GM23338 (cell line): ENCODE results near the gene MRE11. TPM values are rescaled to one million over a fixed set of nuclear protein-coding genes. Genes with fewer than 3 reads are reported as not detected.

ENCODE experiments used
- ATAC-seq: fragments of 200-7000 bp; cut with Tn5 transposase; 3 replicates; pipeline ENCODE4 v1.9.1; 2020
- DNase-seq: peaks from one replicate; pipeline ENCODE4 v3.0.0-alpha.2; 2015; ENCODE audit warnings: low spot score
- H2AFZ ChIP-seq: fragments of 200-600 bp; sonication (generic); 2 replicates; pipeline ENCODE4 v1.8.0; 2016; ENCODE audit warnings: antibody characterized with exemption, mild to moderate bottlenecking, moderate library complexity
- H3F3A ChIP-seq: fragments of 200-600 bp; sonication (generic); replicated peaks from 2 replicates; pipeline ENCODE4 v1.8.0; 2017; ENCODE audit warnings: antibody characterized with exemption, mixed run types, low read depth
- H3K27ac ChIP-seq: fragments of 200-600 bp; sonication (generic); 2 replicates; pipeline ENCODE4 v1.6.1; 2016; ENCODE audit warnings: low read depth
- H3K27me3 ChIP-seq: fragments of 200-600 bp; sonication (generic); 2 replicates; pipeline ENCODE4 v1.8.0; 2016; ENCODE audit warnings: mild to moderate bottlenecking, mixed run types, moderate library complexity; ENCODE audit not compliant: insufficient read depth
- H3K36me3 ChIP-seq: fragments of 200-600 bp; sonication (generic); 2 replicates; pipeline ENCODE4 v1.8.0; 2016; ENCODE audit warnings: mild to moderate bottlenecking; ENCODE audit not compliant: insufficient read depth
- H3K4me1 ChIP-seq: fragments of 200-600 bp; sonication (generic); 2 replicates; pipeline ENCODE4 v1.8.0; 2016; ENCODE audit warnings: mild to moderate bottlenecking, moderate library complexity; ENCODE audit not compliant: insufficient read depth
- H3K4me2 ChIP-seq: fragments of 200-600 bp; sonication (generic); 2 replicates; pipeline ENCODE4 v1.7.1; 2017; ENCODE audit warnings: mixed run types
- H3K4me3 ChIP-seq: fragments of 200-600 bp; sonication (generic); 2 replicates; pipeline ENCODE4 v1.6.1; 2016; ENCODE audit warnings: mixed run types
- H3K79me2 ChIP-seq: fragments of 200-600 bp; sonication (generic); replicated peaks from 2 replicates; pipeline ENCODE4 v1.8.0; 2017; ENCODE audit warnings: mild to moderate bottlenecking; ENCODE audit not compliant: insufficient read depth
- H3K9me2 ChIP-seq: fragments of 200-600 bp; sonication (generic); 2 replicates; pipeline ENCODE4 v1.8.0; 2017; ENCODE audit not compliant: insufficient read depth
- H4K20me1 ChIP-seq: fragments of 200-600 bp; sonication (generic); replicated peaks from 2 replicates; pipeline ENCODE4 v1.8.0; 2017; ENCODE audit warnings: mild to moderate bottlenecking; ENCODE audit not compliant: insufficient read depth
- H3K27ac Mint-ChIP-seq: 2 replicates; pipeline ENCODE4 v1.8.0; 2020; ENCODE audit warnings: inconsistent platforms, mild to moderate bottlenecking, moderate library complexity, mixed read lengths
- H3K27me3 Mint-ChIP-seq: 3 replicates; pipeline ENCODE4 v1.8.0; 2022; ENCODE audit warnings: low read depth, mild to moderate bottlenecking, moderate library complexity, mixed read lengths, inconsistent platforms; ENCODE audit not compliant: insufficient read depth, poor library complexity
- H3K36me3 Mint-ChIP-seq: 3 replicates; pipeline ENCODE4 v1.8.0; 2021; ENCODE audit warnings: low read depth, mild to moderate bottlenecking, inconsistent platforms, moderate library complexity, mixed read lengths
- H3K4me1 Mint-ChIP-seq: 3 replicates; pipeline ENCODE4 v1.8.0; 2020; ENCODE audit warnings: mild to moderate bottlenecking, inconsistent platforms, mixed read lengths
- H3K4me3 Mint-ChIP-seq: 3 replicates; pipeline ENCODE4 v1.8.0; 2021; ENCODE audit warnings: moderate library complexity, mild to moderate bottlenecking, inconsistent platforms, mixed read lengths
- H3K9me3 Mint-ChIP-seq: 3 replicates; pipeline ENCODE4 v1.8.0; 2020; ENCODE audit warnings: moderate library complexity, mild to moderate bottlenecking, inconsistent platforms, mixed read lengths
- CREB1 ChIP-seq: fragments of 250-450 bp; sonication (Bioruptor Pico); IDR thresholded peaks from 2 replicates; pipeline ENCODE4 v1.5.0; 2020; ENCODE audit warnings: low read depth, mild to moderate bottlenecking, moderate library complexity
- EZH2 ChIP-seq: fragments of 200-600 bp; sonication (generic); IDR thresholded peaks from one replicate; pipeline ENCODE4 v1.8.0; 2017; ENCODE audit warnings: antibody characterized with exemption, mild to moderate bottlenecking, low read depth; ENCODE audit not compliant: unreplicated experiment
- JUNB ChIP-seq: IDR thresholded peaks from one replicate; pipeline ENCODE4 v1.6.1; 2016; ENCODE audit warnings: antibody characterized with exemption; ENCODE audit not compliant: unreplicated experiment
- STAT1 ChIP-seq: IDR thresholded peaks from one replicate; pipeline ENCODE4 v1.6.1; 2016; ENCODE audit warnings: antibody characterized with exemption; ENCODE audit not compliant: unreplicated experiment
- ZNF114 ChIP-seq: fragments of 250-450 bp; sonication (Bioruptor Pico); IDR thresholded peaks from 2 replicates; pipeline ENCODE4 v1.5.0; 2020; ENCODE audit warnings: mild to moderate bottlenecking, moderate library complexity
- ZNF331 ChIP-seq: fragments of 250-450 bp; sonication (Bioruptor Pico); IDR thresholded peaks from 2 replicates; pipeline ENCODE4 v1.5.0; 2020; ENCODE audit warnings: low read depth, mild to moderate bottlenecking, moderate library complexity
- polyA plus RNA-seq: library from polyadenylated mRNA; unstranded; fragments of >200 nt; fragmentation: Nextera tagmentation; extraction: Ambion mirVana; gene quantifications from 2 replicates; pipeline ENCODE4 v1.2.1, GENCODE V29; 2016
- total RNA-seq: library from RNA; depleted of rRNA; stranded (reverse); fragments of >200 nt; shearing (Covaris generic); gene quantifications from 2 replicates; pipeline ENCODE4 v1.2.3, GENCODE V29; 2014
- TF ChIP-seq, protein P1 (sequence below): IDR thresholded peaks from one replicate; pipeline ENCODE4 v1.6.1; 2018; ENCODE audit warnings: antibody characterized with exemption; ENCODE audit not compliant: unreplicated experiment
- TF ChIP-seq, protein P2 (sequence below), 2 experiments: fragments of 200-600 bp in 1 of 2; sonication (generic) in 1 of 2; conservative IDR thresholded peaks; 2 replicates each; pipeline versions ENCODE4 v1.5.1 to v1.6.1; 2016 to 2017; ENCODE audit warnings: antibody characterized with exemption in 2 of 2, low read depth in 2 of 2, mild to moderate bottlenecking in 2 of 2, moderate library complexity in 1 of 2
- TF ChIP-seq, protein P3 (sequence below): IDR thresholded peaks from 2 replicates; pipeline ENCODE4 v1.6.1; 2016; ENCODE audit warnings: antibody characterized with exemption

The MRE11 gene
- total and polyA plus RNA-seq, 2 experiments from 2014 or later: 23.3 to 38.5 TPM

DNA sequence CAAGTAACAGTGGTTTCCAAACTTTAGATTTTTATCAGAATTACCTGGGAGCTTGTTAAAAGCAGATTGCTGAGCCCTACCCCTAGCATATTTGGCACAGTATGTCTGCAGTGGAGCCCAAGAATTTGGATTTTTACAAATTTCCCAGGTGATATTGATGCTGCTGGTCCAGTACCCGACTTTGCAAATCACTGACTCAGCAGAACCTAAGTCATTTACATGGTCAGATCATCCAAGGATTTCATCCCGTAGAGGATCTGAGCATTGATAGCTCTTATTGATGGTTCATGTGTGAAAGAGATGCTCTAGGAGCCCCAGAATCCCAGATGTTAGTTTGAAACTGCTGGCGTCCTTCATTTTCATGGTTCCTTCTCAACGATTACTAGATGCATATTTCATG is 24.7 kb upstream of the MRE11 start:
- no peak for DNase-seq
- peaks cover 1% of the 10 kb centered on the region for H3K27me3 Mint-ChIP-seq

DNA sequence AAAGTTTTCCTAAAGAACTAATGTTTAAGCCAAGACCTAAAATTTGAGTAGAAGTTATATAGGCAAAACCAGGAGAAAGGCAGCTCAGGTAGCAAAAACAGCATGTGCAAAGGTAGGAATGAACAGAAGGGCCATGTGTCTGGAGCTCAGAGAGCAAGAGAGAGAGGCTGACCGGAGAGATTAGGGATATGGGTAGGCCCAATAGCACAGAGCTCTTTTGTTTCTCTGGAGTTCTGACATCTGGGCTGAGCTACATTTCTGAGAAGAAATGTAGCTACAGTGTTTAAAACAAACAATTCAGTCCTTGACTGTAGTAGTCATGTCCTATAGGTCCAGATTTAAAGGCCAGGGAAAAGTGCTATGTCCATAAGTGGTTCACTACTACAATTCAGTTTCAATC is 23.1 kb upstream of the MRE11 start:
- Histone ChIP-seq H3K36me3 (no peaks in the 10 kb centered on the region), H3K79me2 (no peaks in the 10 kb centered on the region), H3K27me3 (peaks cover 22% of the 10 kb centered on the region), H3K4me1 (peaks cover 10% of the 10 kb centered on the region; the same call in 1 of the 2 replicates), H4K20me1 (no peaks in the 10 kb centered on the region), H3K4me3 (no peak overlapping the region), H3K27ac (no peak overlapping the region), H3K9me2 (no peaks in the 10 kb centered on the region), H3F3A (no peaks in the 10 kb centered on the region), H2AFZ (no peak overlapping the region), H3K4me2 (no peak overlapping the region)
- DNase-seq (no peak), ATAC-seq (no peak)
- no peak overlapping the region for H3K27ac Mint-ChIP-seq
- peaks cover 3% of the 10 kb centered on the region; the same call in 1 of the 3 replicates for H3K9me3 Mint-ChIP-seq
- no peaks in the 10 kb centered on the region for H3K36me3 Mint-ChIP-seq
- peaks cover 7% of the 10 kb centered on the region; the same call in 2 of the 3 replicates for H3K4me1 Mint-ChIP-seq
- peaks cover 16% of the 10 kb centered on the region for H3K27me3 Mint-ChIP-seq
- H3K4me3 Mint-ChIP-seq: no peak overlapping the region
- TF ChIP-seq CREB1 (CRISPR knock-in tag) (no peak), ZNF331 (CRISPR knock-in tag) (no peak), JUNB (no peak), STAT1 (no peak), EZH2 (no peak), ZNF114 (CRISPR knock-in tag) (no peak)
- TF ChIP-seq, protein P1, sequence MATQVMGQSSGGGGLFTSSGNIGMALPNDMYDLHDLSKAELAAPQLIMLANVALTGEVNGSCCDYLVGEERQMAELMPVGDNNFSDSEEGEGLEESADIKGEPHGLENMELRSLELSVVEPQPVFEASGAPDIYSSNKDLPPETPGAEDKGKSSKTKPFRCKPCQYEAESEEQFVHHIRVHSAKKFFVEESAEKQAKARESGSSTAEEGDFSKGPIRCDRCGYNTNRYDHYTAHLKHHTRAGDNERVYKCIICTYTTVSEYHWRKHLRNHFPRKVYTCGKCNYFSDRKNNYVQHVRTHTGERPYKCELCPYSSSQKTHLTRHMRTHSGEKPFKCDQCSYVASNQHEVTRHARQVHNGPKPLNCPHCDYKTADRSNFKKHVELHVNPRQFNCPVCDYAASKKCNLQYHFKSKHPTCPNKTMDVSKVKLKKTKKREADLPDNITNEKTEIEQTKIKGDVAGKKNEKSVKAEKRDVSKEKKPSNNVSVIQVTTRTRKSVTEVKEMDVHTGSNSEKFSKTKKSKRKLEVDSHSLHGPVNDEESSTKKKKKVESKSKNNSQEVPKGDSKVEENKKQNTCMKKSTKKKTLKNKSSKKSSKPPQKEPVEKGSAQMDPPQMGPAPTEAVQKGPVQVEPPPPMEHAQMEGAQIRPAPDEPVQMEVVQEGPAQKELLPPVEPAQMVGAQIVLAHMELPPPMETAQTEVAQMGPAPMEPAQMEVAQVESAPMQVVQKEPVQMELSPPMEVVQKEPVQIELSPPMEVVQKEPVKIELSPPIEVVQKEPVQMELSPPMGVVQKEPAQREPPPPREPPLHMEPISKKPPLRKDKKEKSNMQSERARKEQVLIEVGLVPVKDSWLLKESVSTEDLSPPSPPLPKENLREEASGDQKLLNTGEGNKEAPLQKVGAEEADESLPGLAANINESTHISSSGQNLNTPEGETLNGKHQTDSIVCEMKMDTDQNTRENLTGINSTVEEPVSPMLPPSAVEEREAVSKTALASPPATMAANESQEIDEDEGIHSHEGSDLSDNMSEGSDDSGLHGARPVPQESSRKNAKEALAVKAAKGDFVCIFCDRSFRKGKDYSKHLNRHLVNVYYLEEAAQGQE: no peak
- TF ChIP-seq, protein P2, sequence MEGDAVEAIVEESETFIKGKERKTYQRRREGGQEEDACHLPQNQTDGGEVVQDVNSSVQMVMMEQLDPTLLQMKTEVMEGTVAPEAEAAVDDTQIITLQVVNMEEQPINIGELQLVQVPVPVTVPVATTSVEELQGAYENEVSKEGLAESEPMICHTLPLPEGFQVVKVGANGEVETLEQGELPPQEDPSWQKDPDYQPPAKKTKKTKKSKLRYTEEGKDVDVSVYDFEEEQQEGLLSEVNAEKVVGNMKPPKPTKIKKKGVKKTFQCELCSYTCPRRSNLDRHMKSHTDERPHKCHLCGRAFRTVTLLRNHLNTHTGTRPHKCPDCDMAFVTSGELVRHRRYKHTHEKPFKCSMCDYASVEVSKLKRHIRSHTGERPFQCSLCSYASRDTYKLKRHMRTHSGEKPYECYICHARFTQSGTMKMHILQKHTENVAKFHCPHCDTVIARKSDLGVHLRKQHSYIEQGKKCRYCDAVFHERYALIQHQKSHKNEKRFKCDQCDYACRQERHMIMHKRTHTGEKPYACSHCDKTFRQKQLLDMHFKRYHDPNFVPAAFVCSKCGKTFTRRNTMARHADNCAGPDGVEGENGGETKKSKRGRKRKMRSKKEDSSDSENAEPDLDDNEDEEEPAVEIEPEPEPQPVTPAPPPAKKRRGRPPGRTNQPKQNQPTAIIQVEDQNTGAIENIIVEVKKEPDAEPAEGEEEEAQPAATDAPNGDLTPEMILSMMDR (conservative IDR thresholded peaks at IDR 0.05; ENCODE audit: low read depth in 2 of 2): no peak
- TF ChIP-seq, protein P3, sequence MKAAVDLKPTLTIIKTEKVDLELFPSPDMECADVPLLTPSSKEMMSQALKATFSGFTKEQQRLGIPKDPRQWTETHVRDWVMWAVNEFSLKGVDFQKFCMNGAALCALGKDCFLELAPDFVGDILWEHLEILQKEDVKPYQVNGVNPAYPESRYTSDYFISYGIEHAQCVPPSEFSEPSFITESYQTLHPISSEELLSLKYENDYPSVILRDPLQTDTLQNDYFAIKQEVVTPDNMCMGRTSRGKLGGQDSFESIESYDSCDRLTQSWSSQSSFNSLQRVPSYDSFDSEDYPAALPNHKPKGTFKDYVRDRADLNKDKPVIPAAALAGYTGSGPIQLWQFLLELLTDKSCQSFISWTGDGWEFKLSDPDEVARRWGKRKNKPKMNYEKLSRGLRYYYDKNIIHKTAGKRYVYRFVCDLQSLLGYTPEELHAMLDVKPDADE: no peak

More for the DNA sequence above, 24.7 kb upstream of the MRE11 start:
- H3K27me3 ChIP-seq: peaks cover 9% of the 10 kb centered on the region
- no peak overlapping the region for H3K4me3 ChIP-seq
- Mint-ChIP-seq H3K4me3 (no peak overlapping the region), H3K27ac (no peak overlapping the region), H3K36me3 (no peaks in the 10 kb centered on the region), H3K9me3 (no peaks in the 10 kb centered on the region), H3K4me1 (no peaks in the 10 kb centered on the region)
- no peaks in the 10 kb centered on the region for H4K20me1 ChIP-seq
- H3F3A ChIP-seq: no peaks in the 10 kb centered on the region
- no peak overlapping the region for H3K4me2 ChIP-seq
- no peak for ATAC-seq
- no peaks in the 10 kb centered on the region for H3K9me2 ChIP-seq
- H3K36me3 ChIP-seq: no peaks in the 10 kb centered on the region
- no peak for TF ChIP-seq STAT1
- H2AFZ ChIP-seq: no peak overlapping the region
- no peaks in the 10 kb centered on the region for H3K4me1 ChIP-seq
- H3K27ac ChIP-seq: no peak overlapping the region
- H3K79me2 ChIP-seq: no peaks in the 10 kb centered on the region
